ENCODE measurements around the gene EXOC3L1.

EXOC3L1 gene

GRCh38 chr16:67146523-67147357 lies 43.2 kb downstream of the EXOC3L1 start:
- DNase-seq: no peak

- DNase-seq: no peak
Measured at GRCh38 chr16:67145746-67146145, 44.2 kb downstream of the EXOC3L1 start.

GRCh38 chr16:67144943-67145342 lies 45.0 kb downstream of the EXOC3L1 start:
- no peak for DNase-seq

GRCh38 chr16:67142342-67142741 lies 47.6 kb downstream of the EXOC3L1 start:
- DNase-seq: no peak

- DNase-seq: no peak
Measured at GRCh38 chr16:67141391-67141790, 48.5 kb downstream of the EXOC3L1 start.

GRCh38 chr16:67137605-67138004 lies 52.3 kb downstream of the EXOC3L1 start:
- no peak for DNase-seq
